Measurements from ENCODE around the gene DPEP1. TPM values are rescaled to one million over a fixed set of nuclear protein-coding genes. Genes with fewer than 3 reads are reported as not detected.

The DPEP1 gene
- total RNA-seq, 4 donors from 2014 or later, result 1.3 to 4.0 (median 1.4) TPM; not detected in 1

DNA sequence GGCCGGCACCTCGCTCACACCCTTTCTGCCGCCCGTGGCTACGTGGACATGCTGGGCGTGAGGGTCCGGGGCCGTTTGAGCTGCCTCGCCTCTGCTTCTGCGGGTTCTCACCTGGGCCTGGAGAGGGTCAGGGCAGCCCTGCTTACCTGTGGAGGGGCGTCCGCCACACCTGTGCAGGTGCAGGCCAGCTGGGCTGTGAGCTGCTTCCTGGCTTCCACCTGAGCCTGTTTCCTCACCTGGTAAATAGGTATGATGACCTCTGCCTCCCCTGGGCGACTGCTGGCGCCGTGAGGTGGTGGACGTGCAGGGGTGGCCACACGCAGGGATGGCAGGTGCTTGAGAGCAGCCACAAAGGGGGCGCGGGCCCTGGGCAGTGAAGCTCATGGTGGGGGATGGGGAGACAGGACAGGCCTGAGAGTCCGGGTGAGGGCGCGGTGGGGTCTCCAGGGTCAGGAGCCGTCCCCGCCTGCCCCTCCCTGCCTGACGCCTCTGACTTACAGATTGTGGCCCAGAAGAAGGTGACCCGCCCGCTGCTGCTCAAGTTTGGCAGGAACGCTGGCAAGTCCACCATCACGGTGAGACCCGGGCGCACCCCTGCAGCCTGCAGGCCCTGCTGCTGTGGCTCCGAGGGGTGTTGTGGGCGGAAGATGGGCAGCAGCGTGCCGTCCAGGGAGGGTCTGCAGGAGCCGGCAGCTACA, 30.1 kb upstream of the DPEP1 start:
- intact Hi-C loops (cut with DNase I; ENCODE audit: low total_unique reads), result no loop called here
- Histone ChIP-seq H3K27me3 (no peaks in the 10 kb centered on the region), H3K27ac (no peak overlapping the region), H3K4me1 (peaks cover 0 to 13% (median 8%) of the 10 kb centered on the region in 4 donors), H3K9me3 (no peaks in the 10 kb centered on the region), H3K4me3 (no peak overlapping the region), H3K36me3 (no peaks in the 10 kb centered on the region)
- in situ Hi-C loops (cut with MboI; ENCODE audit: low pct_ligation_motif_present in 1 of 4, low pct_unique_long_range_greater_than_20kb in 1 of 4, low sequenced_read_pairs in 3 of 4), result no loop called here
- 88% methylated on average over 36 of the region's 36 CpGs; no CpG with 5 or more reads in 1 of the 2 donors for WGBS, 2 donors (ENCODE audit: low coverage in 1 of 2)
- no peak for DNase-seq
- TF ChIP-seq, protein P1, sequence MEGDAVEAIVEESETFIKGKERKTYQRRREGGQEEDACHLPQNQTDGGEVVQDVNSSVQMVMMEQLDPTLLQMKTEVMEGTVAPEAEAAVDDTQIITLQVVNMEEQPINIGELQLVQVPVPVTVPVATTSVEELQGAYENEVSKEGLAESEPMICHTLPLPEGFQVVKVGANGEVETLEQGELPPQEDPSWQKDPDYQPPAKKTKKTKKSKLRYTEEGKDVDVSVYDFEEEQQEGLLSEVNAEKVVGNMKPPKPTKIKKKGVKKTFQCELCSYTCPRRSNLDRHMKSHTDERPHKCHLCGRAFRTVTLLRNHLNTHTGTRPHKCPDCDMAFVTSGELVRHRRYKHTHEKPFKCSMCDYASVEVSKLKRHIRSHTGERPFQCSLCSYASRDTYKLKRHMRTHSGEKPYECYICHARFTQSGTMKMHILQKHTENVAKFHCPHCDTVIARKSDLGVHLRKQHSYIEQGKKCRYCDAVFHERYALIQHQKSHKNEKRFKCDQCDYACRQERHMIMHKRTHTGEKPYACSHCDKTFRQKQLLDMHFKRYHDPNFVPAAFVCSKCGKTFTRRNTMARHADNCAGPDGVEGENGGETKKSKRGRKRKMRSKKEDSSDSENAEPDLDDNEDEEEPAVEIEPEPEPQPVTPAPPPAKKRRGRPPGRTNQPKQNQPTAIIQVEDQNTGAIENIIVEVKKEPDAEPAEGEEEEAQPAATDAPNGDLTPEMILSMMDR (IDR thresholded peaks at IDR 0.05), result no peak
- TF ChIP-seq POLR2AphosphoS5 (IDR thresholded peaks at IDR 0.05) (no peak), POLR2A (IDR thresholded peaks at IDR 0.05) (no peak), EP300 (IDR thresholded peaks at IDR 0.05; ENCODE audit: low read depth) (no peak)

DNA sequence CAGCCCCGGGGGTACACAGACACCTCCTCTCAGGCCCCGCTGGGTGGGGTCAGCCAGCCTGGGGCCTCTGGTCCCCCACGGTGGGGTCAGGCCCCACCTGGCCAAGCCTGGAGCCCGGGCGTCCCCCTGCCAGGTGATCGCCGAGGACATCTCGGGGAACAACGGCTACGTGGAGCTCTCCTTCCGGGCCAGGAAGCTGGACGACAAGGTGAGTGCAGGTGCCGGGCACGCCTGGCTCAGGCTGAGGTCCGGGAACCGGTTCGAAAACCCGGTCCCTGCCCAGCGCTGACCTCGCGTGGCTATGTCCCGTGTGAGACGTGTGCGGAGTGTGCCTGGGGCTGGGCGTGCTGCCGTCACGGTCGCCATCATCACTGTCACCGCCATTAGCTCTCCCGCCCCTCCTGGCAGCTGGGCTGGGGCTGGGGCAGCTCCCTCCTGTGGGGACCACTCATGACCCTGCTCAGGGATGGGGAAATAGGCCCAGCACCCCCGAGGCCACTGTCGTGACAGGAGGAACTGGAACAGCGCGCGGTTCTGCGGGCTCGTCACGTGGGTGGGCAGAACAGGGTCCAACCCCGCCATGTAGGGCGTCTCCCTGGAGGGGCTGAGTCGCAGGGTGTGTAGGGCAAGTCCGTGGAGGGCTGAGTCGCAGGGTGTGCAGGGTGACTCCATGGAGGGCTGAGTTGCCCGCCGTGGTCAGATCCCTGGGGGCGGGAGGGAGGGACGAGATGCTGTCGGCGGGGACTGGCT, 29.4 kb upstream of the DPEP1 start:
- in situ Hi-C loops (cut with MboI; ENCODE audit: low pct_ligation_motif_present in 1 of 4, low pct_unique_long_range_greater_than_20kb in 1 of 4, low sequenced_read_pairs in 3 of 4), result no loop called here

DNA sequence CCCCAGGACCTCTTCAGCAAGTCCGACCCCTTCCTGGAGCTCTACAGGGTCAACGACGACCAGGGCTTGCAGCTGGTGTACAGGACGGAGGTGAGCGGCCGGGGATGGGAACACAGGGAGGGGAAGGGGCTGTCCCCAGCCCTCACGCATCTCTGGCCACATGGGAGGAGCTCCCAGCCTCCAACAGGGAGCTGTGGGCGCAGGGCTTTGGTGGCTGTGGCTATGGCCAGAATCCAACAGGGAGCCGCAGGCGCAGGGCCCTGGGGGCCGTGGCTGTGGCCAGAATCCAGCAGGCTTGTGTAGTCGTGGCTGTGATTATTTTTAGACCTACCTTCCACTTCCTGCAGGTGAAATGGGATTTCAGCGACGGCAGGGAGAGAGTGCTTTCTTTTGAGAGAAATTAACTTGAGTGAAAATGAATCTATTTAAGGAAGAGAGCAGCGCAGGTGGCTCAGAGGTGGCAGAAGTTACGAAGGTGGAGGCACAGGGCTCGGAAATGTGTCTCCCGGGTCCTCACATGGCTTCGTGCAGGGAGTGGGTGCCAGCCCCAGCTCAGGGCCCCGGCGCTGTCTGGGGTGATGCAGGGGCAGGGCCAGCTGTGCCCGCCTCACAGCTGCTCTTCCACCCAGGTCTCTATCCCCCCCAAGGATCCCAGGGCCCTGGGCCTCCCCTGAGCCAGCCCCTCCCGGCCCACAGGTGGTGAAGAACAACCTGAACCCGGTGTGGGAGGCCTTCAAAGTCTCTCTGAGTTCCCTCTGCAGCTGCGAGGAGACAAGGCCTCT, 28.5 kb upstream of the DPEP1 start:
- 51 to 71% methylated on average over 12 to 23 of the region's 25 CpGs for WGBS, 2 donors (ENCODE audit: low coverage in 1 of 2)
- Histone ChIP-seq H3K27me3 (no peaks in the 10 kb centered on the region), H3K9me3 (no peaks in the 10 kb centered on the region), H3K27ac (no peak overlapping the region), H3K36me3 (no peaks in the 10 kb centered on the region), H3K4me3 (no peak overlapping the region), H3K4me1 (peaks cover 0 to 13% (median 8%) of the 10 kb centered on the region in 4 donors)
- TF ChIP-seq POLR2AphosphoS5 (IDR thresholded peaks at IDR 0.05) (no peak), POLR2A (IDR thresholded peaks at IDR 0.05) (no peak), EP300 (IDR thresholded peaks at IDR 0.05; ENCODE audit: low read depth) (no peak)
- TF ChIP-seq, protein P1 (IDR thresholded peaks at IDR 0.05), result no peak
- no peak for DNase-seq
- in situ Hi-C loops (cut with MboI; ENCODE audit: low pct_ligation_motif_present in 1 of 4, low pct_unique_long_range_greater_than_20kb in 1 of 4, low sequenced_read_pairs in 3 of 4), result no loop called here
- intact Hi-C loops (cut with DNase I; ENCODE audit: low total_unique reads), result no loop called here

More for the DNA sequence above, 29.4 kb upstream of the DPEP1 start:
- Histone ChIP-seq H3K36me3 (no peaks in the 10 kb centered on the region), H3K4me3 (no peak overlapping the region), H3K4me1 (peaks cover 0 to 13% (median 8%) of the 10 kb centered on the region in 4 donors), H3K27me3 (no peaks in the 10 kb centered on the region), H3K9me3 (no peaks in the 10 kb centered on the region), H3K27ac (no peak overlapping the region)
- no peak for DNase-seq
- TF ChIP-seq EP300 (IDR thresholded peaks at IDR 0.05; ENCODE audit: low read depth) (no peak), POLR2AphosphoS5 (IDR thresholded peaks at IDR 0.05) (no peak), POLR2A (IDR thresholded peaks at IDR 0.05) (no peak)
- TF ChIP-seq, protein P1 (IDR thresholded peaks at IDR 0.05), result no peak
- WGBS, 2 donors (ENCODE audit: low coverage in 1 of 2), result 94% methylated on average over 29 of the region's 49 CpGs; no CpG with 5 or more reads in 1 of the 2 donors
- intact Hi-C loops (cut with DNase I; ENCODE audit: low total_unique reads), result no loop called here

DNA sequence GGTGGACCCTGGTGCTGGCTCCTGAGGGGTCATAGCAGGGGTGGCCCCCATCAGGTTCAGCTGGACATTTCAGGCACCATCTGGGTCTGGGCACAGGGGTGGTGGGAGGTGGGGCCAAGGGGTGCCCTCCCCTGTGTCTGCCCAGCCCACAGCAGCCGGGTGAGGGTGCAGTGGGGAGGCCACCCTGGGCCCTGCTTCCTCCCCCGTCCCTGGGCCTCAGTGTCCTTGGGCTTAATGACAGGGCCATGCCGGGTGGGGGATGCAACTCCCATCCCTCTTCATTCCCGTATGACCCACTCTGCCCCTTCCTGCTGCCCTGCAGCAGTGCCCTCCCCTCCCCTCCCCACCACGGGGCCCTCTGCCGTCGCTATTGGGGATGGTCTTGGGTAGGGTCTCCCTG, 27.2 kb upstream of the DPEP1 start:
- Histone ChIP-seq H3K27me3 (no peaks in the 10 kb centered on the region), H3K27ac (no peak overlapping the region), H3K4me1 (peaks cover 0 to 13% (median 8%) of the 10 kb centered on the region in 4 donors), H3K36me3 (no peaks in the 10 kb centered on the region), H3K9me3 (no peaks in the 10 kb centered on the region), H3K4me3 (no peak overlapping the region)
- WGBS, 2 donors (ENCODE audit: low coverage in 1 of 2), result 81% methylated on average over 7 of the region's 7 CpGs; no CpG with 5 or more reads in 1 of the 2 donors
- intact Hi-C loops (cut with DNase I; ENCODE audit: low total_unique reads), result no loop called here
- DNase-seq, result no peak
- in situ Hi-C loops (cut with MboI; ENCODE audit: low pct_ligation_motif_present in 1 of 4, low pct_unique_long_range_greater_than_20kb in 1 of 4, low sequenced_read_pairs in 3 of 4), result no loop called here
- TF ChIP-seq POLR2A (IDR thresholded peaks at IDR 0.05) (no peak), EP300 (IDR thresholded peaks at IDR 0.05; ENCODE audit: low read depth) (no peak), POLR2AphosphoS5 (IDR thresholded peaks at IDR 0.05) (no peak)
- TF ChIP-seq, protein P1 (IDR thresholded peaks at IDR 0.05), result no peak

Data from transverse colon (tissue), 4 donors.